Measurements from ENCODE around the gene G6PC3. TPM values are rescaled to one million over a fixed set of nuclear protein-coding genes. Genes with fewer than 3 reads are reported as not detected.

Gene G6PC3
- total and polyA plus RNA-seq, 2 donors (not counting 3 experiments of a cell fraction or from before 2014, with no cell fraction given), result 78.4 to 194 TPM

- Histone ChIP-seq H3K9ac (replicated peaks; ENCODE audit: extremely low read depth, insufficient read depth, low read length) (no peak overlapping the region), H3K79me2 (ENCODE audit: control insufficient read depth, insufficient read depth, low read length) (no peaks in the 10 kb centered on the region), H3K4me1 (ENCODE audit: control insufficient read depth, extremely low read depth, insufficient read depth, low read length) (peaks cover 6% of the 10 kb centered on the region), H3K27ac (ENCODE audit: insufficient read depth, low read depth, low read length) (no peak overlapping the region), H2AFZ (ENCODE audit: low read depth, low read length) (no peak overlapping the region), H3K36me3 (ENCODE audit: control insufficient read depth in 2 of 2, extremely low read depth in 1 of 2, insufficient read depth in 2 of 2, low read length in 2 of 2) (peaks cover 1 to 15% of the 10 kb centered on the region in 2 experiments), H3K9me3 (replicated peaks; ENCODE audit: control insufficient read depth, insufficient read depth, low read length) (no peaks in the 10 kb centered on the region), H4K20me1 (replicated peaks; ENCODE audit: control insufficient read depth, extremely low read depth, insufficient read depth, low read length) (no peaks in the 10 kb centered on the region), H3K27me3 (ENCODE audit: control insufficient read depth in 2 of 2, insufficient read depth in 2 of 2, low read length in 2 of 2) (no peaks in the 10 kb centered on the region), H3K4me2 (ENCODE audit: insufficient read depth, low read length) (no peak overlapping the region), H3K4me3 (replicated peaks in 1 of 3; ENCODE audit: insufficient read depth in 1 of 3, low read depth in 1 of 3, low read length in 3 of 3) (no peak overlapping the region), H3K9me1 (replicated peaks; ENCODE audit: control insufficient read depth, extremely low read depth, insufficient read depth, low read length) (no peaks in the 10 kb centered on the region)
- ChIA-PET CTCF (interaction anchor here (0.6 to 3.0 kb wide), 4 partner anchors 10 to 55 kb away, joined by 3 to 10 read pairs (median 4); partner anchors contain the start of gene HDAC5), POLR2A (no interaction called here)
- TF ChIP-seq CTCF (IDR thresholded peaks at IDR 0.05; ENCODE audit: extremely low read depth in 1 of 2, insufficient read depth in 1 of 2, low read depth in 1 of 2, low read length in 2 of 2), result no peak
- TF ChIP-seq POLR2A (IDR thresholded peaks at IDR 0.05; ENCODE audit: low read depth, low read length), result no peak
- no peak for TF ChIP-seq GATA2 (IDR thresholded peaks at IDR 0.05; ENCODE audit: insufficient read depth, insufficient read length, low read depth, low read length)
- no peak for TF ChIP-seq JUN (IDR thresholded peaks at IDR 0.05; ENCODE audit: borderline replicate concordance, insufficient read depth, insufficient read length, low read depth)
- TF ChIP-seq EZH2 (IDR thresholded peaks at IDR 0.05; ENCODE audit: borderline replicate concordance, low read depth, low read length, severe bottlenecking), result no peak
- no peak for TF ChIP-seq FOS (IDR thresholded peaks at IDR 0.05; ENCODE audit: borderline replicate concordance, insufficient read depth, low read length)
- no peak for TF ChIP-seq MAX (IDR thresholded peaks at IDR 0.05; ENCODE audit: insufficient read depth, insufficient read length)
- TF ChIP-seq POLR2AphosphoS5 (IDR thresholded peaks at IDR 0.05; ENCODE audit: insufficient read depth, low read depth, low read length), result no peak
- no peak for TF ChIP-seq MYC (IDR thresholded peaks at IDR 0.05; ENCODE audit: low read depth, low read length)
- dilution Hi-C loops (cut with MboI; ENCODE audit: extremely low pct_ligation_motif_present, low sequenced_read_pairs), result no loop called here
- intact Hi-C loops (cut with micrococcal nuclease), result loop anchor here (2.0 kb wide), 1 partner anchor 29 kb away; no protein-coding TSS in a partner anchor
- no peak for DNase-seq (ENCODE audit: low read depth, low spot score)
- FAIRE-seq, result no peak
- no TSS peak for BruUV-seq (replicated peaks)
Observed at GRCh38 chr17:44085908-44086307, 15.4 kb downstream of the G6PC3 start.

Measured in endothelial cell of umbilical vein (primary cell).